Gastroesophageal sphincter (tissue), 4 donors: Measurements from ENCODE around the gene RNLS. TPM values are rescaled to one million over a fixed set of nuclear protein-coding genes. Genes with fewer than 3 reads are reported as not detected.
A peak's percentile ranks its signal among the peaks of the same experiment; 100 is the strongest.

Experiments used
- ATAC-seq: fragments of 150-250 bp; one replicate; pipeline ENCODE4 v1.9.1; 2016; ENCODE audit warnings: mild to moderate bottlenecking, moderate library complexity
- H3K27ac ChIP-seq, 4 donors: fragments of 200-600 bp; sonication (generic) in 3 of 4; 1 replicate in 3 of 4; 2 replicates in 1 of 4; pipeline ENCODE4 v1.5.1; 2016 to 2019
- H3K27me3 ChIP-seq: fragments of 200-600 bp; sonication (generic); one replicate; pipeline ENCODE4 v1.5.1; 2019
- H3K36me3 ChIP-seq, 2 donors: fragments of 200-600 bp; sonication (generic); one replicate each; pipeline ENCODE4 v1.5.1; 2019; ENCODE audit warnings: control low read depth in 1 of 2
- H3K4me1 ChIP-seq, 3 donors: fragments of 200-600 bp; sonication (generic); 1 replicate in 2 of 3; 2 replicates in 1 of 3; pipeline ENCODE4 v1.5.1; 2016 to 2019; ENCODE audit warnings: control low read depth in 2 of 3
- H3K4me3 ChIP-seq, 2 donors: fragments of 200-600 bp; sonication (generic); one replicate each; pipeline ENCODE4 v1.5.1; 2019; ENCODE audit warnings: mild to moderate bottlenecking in 1 of 2, moderate library complexity in 1 of 2
- H3K9me3 ChIP-seq, 3 donors: fragments of 200-600 bp; sonication (generic); one replicate each; pipeline ENCODE4 v1.5.1; 2017 to 2019; ENCODE audit warnings: control low read depth in 2 of 3
- EP300 ChIP-seq: sonication (generic); formaldehyde crosslinking; IDR thresholded peaks from one replicate; pipeline ENCODE4 v1.6.1; 2017; ENCODE audit warnings: antibody characterized with exemption, mild to moderate bottlenecking
- POLR2A ChIP-seq, 2 donors: fragments of 450-650 bp; IDR thresholded peaks; one replicate each; pipeline ENCODE4 v1.6.1; 2017; ENCODE audit warnings: antibody characterized with exemption in 2 of 2, mild to moderate bottlenecking in 2 of 2, moderate library complexity in 1 of 2
- POLR2AphosphoS5 ChIP-seq: sonication (generic); formaldehyde crosslinking; IDR thresholded peaks from one replicate; pipeline ENCODE4 v1.6.1; 2017; ENCODE audit warnings: antibody characterized with exemption
- WGBS, 2 donors: methylation state at CpG; one replicate each; pipeline ENCODE4 v1.1.5; 2018; ENCODE audit warnings: low coverage in 1 of 2; 5-methylcytosine and 5-hydroxymethylcytosine counted together
- small RNA-seq, 4 donors: library from RNA; depleted of rRNA; stranded (forward); fragments of <200 nt; gene quantifications; one replicate each; pipeline ENCODE3, GENCODE V24; 2016
- total RNA-seq, 4 donors: library from RNA; depleted of rRNA; stranded (reverse); fragments of >200 nt; gene quantifications; one replicate each; pipeline ENCODE4 v1.1.0, GENCODE V29; 2016
- TF ChIP-seq, protein P1 (sequence below), 4 experiments: fragments of 200-600 bp in 2 of 4; fragments of 450-650 bp in 2 of 4; sonication (generic) in 1 of 4; IDR thresholded peaks; one replicate each; pipeline ENCODE4 v1.5.1; 2017 to 2019; ENCODE audit warnings: antibody characterized with exemption in 4 of 4, mild to moderate bottlenecking in 2 of 4, moderate library complexity in 2 of 4

RNLS gene
- total RNA-seq, 4 donors from 2014 or later = 9.4 to 25.1 (median 15.3) TPM

DNA sequence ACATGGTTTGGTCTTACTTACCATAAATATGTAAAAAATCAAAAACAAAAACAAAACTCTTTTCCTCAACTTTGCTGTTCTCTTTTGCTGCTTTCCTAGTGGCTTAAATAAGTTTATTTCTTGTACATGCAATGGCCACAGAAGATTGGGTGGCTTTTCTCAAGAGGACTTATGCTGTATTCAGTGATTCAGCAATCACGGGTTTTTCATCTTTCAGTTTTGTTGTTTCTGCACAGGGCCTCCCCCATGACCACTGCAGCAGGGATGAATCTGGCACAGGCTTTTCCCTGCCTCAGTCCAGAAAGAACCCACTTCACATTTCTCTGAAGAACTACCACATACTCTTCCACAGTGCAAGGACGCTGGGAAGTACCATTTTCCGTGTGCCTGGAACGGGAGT is 355.0 kb downstream of the RNLS start:
- Histone ChIP-seq H3K4me1 (peaks cover 0 to 44% (median 4%) of the 10 kb centered on the region in 3 donors), H3K36me3 (no peaks in the 10 kb centered on the region), H3K27ac (peak overlapping the region in 3 of 4 donors; percentile 3 to 9 (median 3)), H3K27me3 (no peaks in the 10 kb centered on the region), H3K9me3 (no peaks in the 10 kb centered on the region), H3K4me3 (no peak overlapping the region)
- 85 to 100% methylated on average over 1 to 3 of the region's 4 CpGs for WGBS, 2 donors
- no peak for ATAC-seq
- TF ChIP-seq POLR2A (IDR thresholded peaks at IDR 0.05) (no peak), POLR2AphosphoS5 (no peak), EP300 (no peak)
- TF ChIP-seq, protein P1, sequence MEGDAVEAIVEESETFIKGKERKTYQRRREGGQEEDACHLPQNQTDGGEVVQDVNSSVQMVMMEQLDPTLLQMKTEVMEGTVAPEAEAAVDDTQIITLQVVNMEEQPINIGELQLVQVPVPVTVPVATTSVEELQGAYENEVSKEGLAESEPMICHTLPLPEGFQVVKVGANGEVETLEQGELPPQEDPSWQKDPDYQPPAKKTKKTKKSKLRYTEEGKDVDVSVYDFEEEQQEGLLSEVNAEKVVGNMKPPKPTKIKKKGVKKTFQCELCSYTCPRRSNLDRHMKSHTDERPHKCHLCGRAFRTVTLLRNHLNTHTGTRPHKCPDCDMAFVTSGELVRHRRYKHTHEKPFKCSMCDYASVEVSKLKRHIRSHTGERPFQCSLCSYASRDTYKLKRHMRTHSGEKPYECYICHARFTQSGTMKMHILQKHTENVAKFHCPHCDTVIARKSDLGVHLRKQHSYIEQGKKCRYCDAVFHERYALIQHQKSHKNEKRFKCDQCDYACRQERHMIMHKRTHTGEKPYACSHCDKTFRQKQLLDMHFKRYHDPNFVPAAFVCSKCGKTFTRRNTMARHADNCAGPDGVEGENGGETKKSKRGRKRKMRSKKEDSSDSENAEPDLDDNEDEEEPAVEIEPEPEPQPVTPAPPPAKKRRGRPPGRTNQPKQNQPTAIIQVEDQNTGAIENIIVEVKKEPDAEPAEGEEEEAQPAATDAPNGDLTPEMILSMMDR (IDR thresholded peaks at IDR 0.05) = no peak

DNA sequence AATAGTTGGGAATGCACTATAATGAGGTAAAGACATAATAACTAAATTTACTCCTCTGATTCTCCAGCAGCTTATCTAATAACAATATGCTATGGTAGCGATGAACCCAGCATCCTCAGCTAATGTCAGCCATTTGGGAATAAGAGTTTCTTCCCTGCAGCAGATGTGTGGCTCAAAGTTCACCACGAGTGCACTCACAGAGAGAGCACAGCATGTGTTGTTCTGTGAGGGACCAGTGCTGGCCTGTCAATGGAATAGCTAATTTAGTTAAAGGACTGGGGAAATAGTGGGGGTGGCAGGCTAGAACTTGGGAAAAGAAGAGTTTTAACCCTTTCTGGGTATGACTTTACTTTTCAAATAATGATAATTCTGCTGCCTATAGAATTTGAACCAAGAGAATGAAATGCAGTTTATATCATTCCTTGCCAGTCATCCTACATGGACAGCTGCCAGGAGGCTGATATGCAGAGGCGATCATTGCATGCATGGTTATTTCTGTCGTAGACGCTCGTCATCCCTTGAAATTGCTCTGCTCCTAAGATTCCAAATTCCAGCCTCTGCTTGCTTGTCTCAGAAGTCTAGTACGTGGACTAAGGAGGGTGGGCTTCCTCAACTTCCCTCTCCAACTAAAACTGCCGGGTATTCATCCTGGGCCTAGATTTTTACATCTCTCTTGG is 355.6 kb downstream of the RNLS start:
- peak overlapping the region in 3 of 4 donors; percentile 3 to 25 (median 9) for H3K27ac ChIP-seq
- WGBS, 2 donors = 79 to 81% methylated on average over 7 to 8 of the region's 8 CpGs

DNA sequence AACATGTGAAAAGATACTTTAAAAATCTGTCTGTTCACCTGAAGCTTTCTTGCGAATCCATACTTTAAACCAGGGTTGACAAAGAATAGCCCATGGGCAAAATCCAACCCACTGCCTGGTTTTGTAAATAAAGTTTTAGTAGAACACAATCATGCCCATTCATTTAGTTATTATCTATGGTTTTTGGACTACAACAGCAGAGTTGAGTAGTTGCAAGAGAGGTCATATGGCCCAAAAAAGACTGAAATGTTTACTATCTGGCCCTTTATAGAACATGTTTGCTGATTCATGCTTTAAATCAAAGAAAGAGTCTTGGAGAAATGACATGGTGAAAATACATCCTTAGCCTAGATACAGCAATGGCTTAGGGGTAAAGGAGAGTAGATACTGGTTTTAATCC is 356.2 kb downstream of the RNLS start:
- Histone ChIP-seq H3K27ac (peak overlapping the region in 3 of 4 donors; percentile 1 to 25 (median 9)), H3K4me1 (peaks cover 0 to 44% (median 0%) of the 10 kb centered on the region in 3 donors), H3K4me3 (no peak overlapping the region), H3K9me3 (no peaks in the 10 kb centered on the region), H3K27me3 (no peaks in the 10 kb centered on the region), H3K36me3 (no peaks in the 10 kb centered on the region)
- TF ChIP-seq POLR2A (IDR thresholded peaks at IDR 0.05) = no peak
- TF ChIP-seq, protein P1 (IDR thresholded peaks at IDR 0.05) = no peak
- no peak for TF ChIP-seq EP300
- no peak for TF ChIP-seq POLR2AphosphoS5
- 94 to 100% methylated on average over 1 of the region's 1 CpG for WGBS, 2 donors
- ATAC-seq = no peak

More for the DNA sequence above, 355.6 kb downstream of the RNLS start:
- no peak for ATAC-seq
- Histone ChIP-seq H3K4me3 (no peak overlapping the region), H3K9me3 (no peaks in the 10 kb centered on the region), H3K27me3 (no peaks in the 10 kb centered on the region), H3K4me1 (peaks cover 0 to 44% (median 2%) of the 10 kb centered on the region in 3 donors), H3K36me3 (no peaks in the 10 kb centered on the region)
- no peak for TF ChIP-seq POLR2AphosphoS5
- TF ChIP-seq, protein P1 (IDR thresholded peaks at IDR 0.05) = no peak
- no peak for TF ChIP-seq POLR2A (IDR thresholded peaks at IDR 0.05)
- no peak for TF ChIP-seq EP300

DNA sequence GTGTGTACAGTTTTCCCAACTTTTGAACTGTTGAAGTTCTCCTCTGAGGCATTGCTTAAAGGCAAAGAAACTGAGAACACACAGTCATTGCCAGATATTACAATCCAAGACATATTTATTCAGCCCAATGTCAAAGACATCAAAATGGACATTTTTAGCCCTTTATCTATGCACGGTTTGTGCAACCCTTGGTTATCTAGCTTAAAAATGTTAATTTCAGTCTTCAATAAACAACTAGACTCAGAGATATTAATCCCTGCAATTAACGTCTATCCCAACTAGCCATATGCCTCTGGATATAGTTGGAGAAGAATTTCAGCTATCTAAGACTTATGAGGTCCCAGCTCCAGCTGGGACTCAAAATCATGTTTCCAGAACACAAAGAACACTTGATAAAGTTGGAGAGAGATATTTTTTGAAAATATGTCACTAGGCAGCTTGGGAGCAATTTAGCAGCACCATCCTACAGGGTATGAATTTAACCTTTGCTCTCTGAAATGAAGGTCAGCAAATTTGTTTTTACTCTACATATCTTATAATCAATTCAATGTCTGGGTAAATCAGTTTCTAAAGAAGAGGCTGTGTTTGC is 357.0 kb downstream of the RNLS start:
- Histone ChIP-seq H3K27ac (peak overlapping the region in 1 of 4 donors; percentile 16), H3K36me3 (no peaks in the 10 kb centered on the region), H3K27me3 (no peaks in the 10 kb centered on the region), H3K9me3 (no peaks in the 10 kb centered on the region), H3K4me1 (peaks cover 0 to 43% (median 0%) of the 10 kb centered on the region in 3 donors), H3K4me3 (no peak overlapping the region)
- 11 to 61% methylated on average over 2 of the region's 2 CpGs for WGBS, 2 donors
- ATAC-seq = no peak
- TF ChIP-seq POLR2A (IDR thresholded peaks at IDR 0.05) = no peak
- TF ChIP-seq, protein P1 (IDR thresholded peaks at IDR 0.05) = no peak
- TF ChIP-seq EP300 = no peak
- TF ChIP-seq POLR2AphosphoS5 = no peak

Small RNAs within 50 kb of the gene (small RNA-seq; reads per million reads assigned to genes)
- gene AL353149.1 (0 reads per million in 4 donors), gene RF00019 (0 reads per million in 4 donors)

Other genes with a start within 250 kb of the RNLS start
- under 1 TPM in 2 of 4 donors, not detected in 2; 0.12 to 0.13 TPM for gene LIPJ, start 3.4 kb upstream of the RNLS start, total RNA-seq
- not detected for gene LIPF, start 81.1 kb upstream of the RNLS start, total RNA-seq
- not detected for gene LIPK, start 122.9 kb upstream of the RNLS start, total RNA-seq
- under 1 TPM in 1 of 4 donors, not detected in 3; 0.94 TPM for gene LIPN, start 176.7 kb upstream of the RNLS start, total RNA-seq
- not detected for gene LIPM, start 219.4 kb upstream of the RNLS start, total RNA-seq